Measurements from ENCODE around the gene MPEG1.

DNA sequence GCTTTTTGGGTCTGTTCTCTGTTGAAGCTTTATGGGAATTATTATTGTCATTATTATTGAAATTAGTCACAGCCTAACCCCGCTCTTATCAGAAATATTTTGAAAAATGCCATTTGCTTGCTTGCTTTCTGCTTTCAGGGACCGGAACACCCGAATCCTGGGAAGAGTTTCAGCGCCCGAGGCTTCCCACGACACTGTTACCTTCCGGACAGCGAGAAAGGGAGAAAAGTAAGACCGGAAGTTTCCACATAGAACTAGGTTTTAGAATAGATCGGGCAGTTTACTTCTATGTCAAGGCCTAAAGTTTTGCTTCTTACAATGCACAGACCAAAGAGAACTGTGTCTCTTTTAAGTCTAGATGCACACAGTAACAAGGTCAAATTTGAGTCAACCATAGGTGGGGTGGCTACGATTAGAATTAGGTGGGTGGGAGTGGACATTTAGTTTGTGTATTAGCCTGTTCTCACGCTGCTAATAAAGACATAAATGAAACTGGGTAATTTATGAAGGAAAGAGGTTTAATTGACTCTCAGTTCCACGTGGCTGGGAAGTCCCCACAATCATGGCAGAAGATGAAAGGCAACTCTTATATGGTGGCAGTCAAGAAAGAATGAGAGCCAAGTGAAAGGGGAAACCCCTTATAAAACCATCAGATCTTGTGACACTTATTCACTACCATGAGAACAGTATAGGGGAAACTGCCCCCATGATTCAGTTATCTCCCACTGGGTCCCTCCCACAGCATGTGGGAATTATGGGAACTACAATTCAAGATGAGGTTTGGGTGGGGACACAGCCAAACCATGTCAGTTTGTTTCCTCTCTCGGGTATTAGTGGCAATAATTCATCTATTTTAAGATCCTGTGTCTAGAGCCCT is 12.9 kb downstream of the MPEG1 start:
- TF ChIP-seq, protein P1, sequence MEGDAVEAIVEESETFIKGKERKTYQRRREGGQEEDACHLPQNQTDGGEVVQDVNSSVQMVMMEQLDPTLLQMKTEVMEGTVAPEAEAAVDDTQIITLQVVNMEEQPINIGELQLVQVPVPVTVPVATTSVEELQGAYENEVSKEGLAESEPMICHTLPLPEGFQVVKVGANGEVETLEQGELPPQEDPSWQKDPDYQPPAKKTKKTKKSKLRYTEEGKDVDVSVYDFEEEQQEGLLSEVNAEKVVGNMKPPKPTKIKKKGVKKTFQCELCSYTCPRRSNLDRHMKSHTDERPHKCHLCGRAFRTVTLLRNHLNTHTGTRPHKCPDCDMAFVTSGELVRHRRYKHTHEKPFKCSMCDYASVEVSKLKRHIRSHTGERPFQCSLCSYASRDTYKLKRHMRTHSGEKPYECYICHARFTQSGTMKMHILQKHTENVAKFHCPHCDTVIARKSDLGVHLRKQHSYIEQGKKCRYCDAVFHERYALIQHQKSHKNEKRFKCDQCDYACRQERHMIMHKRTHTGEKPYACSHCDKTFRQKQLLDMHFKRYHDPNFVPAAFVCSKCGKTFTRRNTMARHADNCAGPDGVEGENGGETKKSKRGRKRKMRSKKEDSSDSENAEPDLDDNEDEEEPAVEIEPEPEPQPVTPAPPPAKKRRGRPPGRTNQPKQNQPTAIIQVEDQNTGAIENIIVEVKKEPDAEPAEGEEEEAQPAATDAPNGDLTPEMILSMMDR (IDR thresholded peaks at IDR 0.05), result no peak
- no peak for TF ChIP-seq POLR2A (IDR thresholded peaks at IDR 0.05)

Measured in testis (tissue), 2 donors.